IPS-NIHi11 (cell line): ENCODE measurements around the gene CARD16.
"Not testable (repeated sequence)": the region's sequence is repeated elsewhere in the genome, so short reads cannot be mapped to it uniquely, and the experiment has no call there.

Experiments used
- DNase-seq: peaks from one replicate; pipeline ENCODE4 v3.0.0; 2012; ENCODE audit warnings: mixed read lengths, low spot score

The CARD16 gene

GRCh38 chr11:105044557-105045524 is at the start of gene CARD16:
Gene CARD16 (minus strand): TSS chr11:105045335. CDS start chr11:105045297, 38 bp downstream.
- not testable (repeated sequence) for DNase-seq

- no peak for DNase-seq
Measured at GRCh38 chr11:105092256-105093239, 47.4 kb upstream of the CARD16 start.

- no peak for DNase-seq
Measured at GRCh38 chr11:105081412-105082150, 36.4 kb upstream of the CARD16 start.

- not testable (repeated sequence) for DNase-seq
Measured at GRCh38 chr11:105080171-105080906, 35.2 kb upstream of the CARD16 start.

- no peak for DNase-seq
Measured at GRCh38 chr11:105078283-105078682, 33.1 kb upstream of the CARD16 start.

- not testable (repeated sequence) for DNase-seq
Measured at GRCh38 chr11:105077141-105077790, 32.1 kb upstream of the CARD16 start.

- no peak for DNase-seq
Measured at GRCh38 chr11:105074166-105074530, 29.0 kb upstream of the CARD16 start.

GRCh38 chr11:105073456-105074165 is 28.5 kb upstream of the CARD16 start:
- no peak for DNase-seq

GRCh38 chr11:105072080-105072479 is 26.9 kb upstream of the CARD16 start:
- not testable (repeated sequence) for DNase-seq

- DNase-seq, result no peak
Measured at GRCh38 chr11:105071089-105071732, 26.1 kb upstream of the CARD16 start.

- no peak for DNase-seq
Measured at GRCh38 chr11:105070306-105070705, 25.2 kb upstream of the CARD16 start.

- DNase-seq, result not testable (repeated sequence)
Measured at GRCh38 chr11:105069749-105070148, 24.6 kb upstream of the CARD16 start.

GRCh38 chr11:105063245-105063941 is 18.3 kb upstream of the CARD16 start:
- not testable (repeated sequence) for DNase-seq

- no peak for DNase-seq
Measured at GRCh38 chr11:105057432-105057831, 12.3 kb upstream of the CARD16 start.

GRCh38 chr11:105056446-105056845 is 11.3 kb upstream of the CARD16 start:
- DNase-seq, result no peak

- no peak for DNase-seq
Measured at GRCh38 chr11:105054723-105055493, 9.8 kb upstream of the CARD16 start.

- no peak for DNase-seq
Measured at GRCh38 chr11:105052487-105052886, 7.4 kb upstream of the CARD16 start.

GRCh38 chr11:105051559-105051958 is 6.4 kb upstream of the CARD16 start:
- DNase-seq, result no peak
